IgD-negative memory B cell (primary cell): ENCODE data around the gene ZYX. TPM values are rescaled to one million over a fixed set of nuclear protein-coding genes. Genes with fewer than 3 reads are reported as not detected.

Experiments
- H3K27ac Mint-ChIP-seq, 3 donors: one replicate each; pipeline ENCODE4 v1.8.0; 2020 to 2022; ENCODE audit warnings: mild to moderate bottlenecking in 3 of 3, mixed read lengths in 3 of 3, moderate library complexity in 1 of 3
- H3K27me3 Mint-ChIP-seq: one replicate; pipeline ENCODE4 v1.8.0; 2021; ENCODE audit warnings: mixed read lengths
- H3K36me3 Mint-ChIP-seq: one replicate; pipeline ENCODE4 v1.8.0; 2020; ENCODE audit warnings: mild to moderate bottlenecking, mixed read lengths
- H3K4me1 Mint-ChIP-seq, 3 donors: one replicate each; pipeline ENCODE4 v1.8.0; 2020 to 2022; ENCODE audit warnings: mixed read lengths in 3 of 3, mild to moderate bottlenecking in 1 of 3
- H3K4me3 Mint-ChIP-seq, 4 donors: one replicate each; pipeline ENCODE4 v1.8.0; 2020 to 2022; ENCODE audit warnings: mild to moderate bottlenecking in 4 of 4, mixed read lengths in 4 of 4, moderate library complexity in 3 of 4
- H3K9me3 Mint-ChIP-seq, 3 donors: one replicate each; pipeline ENCODE4 v1.8.0; 2020 to 2021; ENCODE audit warnings: mixed read lengths in 3 of 3, mild to moderate bottlenecking in 1 of 3
- polyA plus RNA-seq: library from polyadenylated mRNA; unstranded; fragments of 300-500 nt; fragmentation: Illumina TruSeq; gene quantifications from one replicate; pipeline ENCODE4 v1.2.3, GENCODE V29; 2021

The ZYX gene
- polyA plus RNA-seq, 1 donor from 2014 or later = 51.3 TPM

DNA sequence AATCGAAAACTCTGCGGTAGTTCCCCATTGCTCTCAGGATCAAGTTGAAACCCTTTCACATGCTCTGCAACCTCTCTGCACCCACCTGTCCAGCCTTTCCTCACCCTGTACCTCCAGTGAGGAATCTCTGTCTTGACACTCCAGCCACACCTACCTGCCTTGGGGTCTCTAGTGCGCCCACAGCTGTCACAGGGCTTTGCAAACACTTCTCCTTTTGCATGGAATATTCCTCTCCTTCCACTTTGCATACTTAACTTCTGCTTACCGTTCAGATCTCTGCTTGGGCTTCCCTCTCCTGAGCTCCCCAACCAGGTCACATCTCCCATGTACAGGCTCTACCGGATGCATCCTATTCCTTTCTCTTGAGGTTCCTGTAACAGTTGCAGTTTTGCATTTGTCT, 6.6 kb upstream of the ZYX start:
- H3K4me1 Mint-ChIP-seq = peaks cover 31 to 47% (median 33%) of the 10 kb centered on the region in 3 donors
- H3K27ac Mint-ChIP-seq = peak overlapping the region in 1 of 3 donors; percentile 35
- no peaks in the 10 kb centered on the region for H3K9me3 Mint-ChIP-seq
- H3K36me3 Mint-ChIP-seq = no peaks in the 10 kb centered on the region
- peaks cover 4% of the 10 kb centered on the region for H3K27me3 Mint-ChIP-seq
- peak overlapping the region in 2 of 4 donors; percentile 63 to 70 for H3K4me3 Mint-ChIP-seq

- peaks cover 1% of the 10 kb centered on the region for H3K27me3 Mint-ChIP-seq
- peaks cover 38 to 51% (median 38%) of the 10 kb centered on the region in 3 donors for H3K4me1 Mint-ChIP-seq
- no peaks in the 10 kb centered on the region for H3K36me3 Mint-ChIP-seq
- no peaks in the 10 kb centered on the region for H3K9me3 Mint-ChIP-seq
- H3K4me3 Mint-ChIP-seq = peak overlapping the region in 2 of 4 donors; percentile 42 to 78
- H3K27ac Mint-ChIP-seq = peak overlapping the region; percentile 40 to 89 (median 84)
Measured at GRCh38 chr7:143375298-143376034, 5.7 kb upstream of the ZYX start.

- no peaks in the 10 kb centered on the region for H3K9me3 Mint-ChIP-seq
- H3K4me1 Mint-ChIP-seq = peaks cover 35 to 51% (median 38%) of the 10 kb centered on the region in 3 donors
- H3K27ac Mint-ChIP-seq = no peak overlapping the region
- H3K4me3 Mint-ChIP-seq = no peak overlapping the region
- peaks cover 1% of the 10 kb centered on the region for H3K27me3 Mint-ChIP-seq
- H3K36me3 Mint-ChIP-seq = no peaks in the 10 kb centered on the region
Measured at GRCh38 chr7:143376396-143376795, 4.7 kb upstream of the ZYX start.

GRCh38 chr7:143379611-143380259, 1.4 kb upstream of the ZYX start:
- H3K4me1 Mint-ChIP-seq = peaks cover 21 to 46% (median 24%) of the 10 kb centered on the region in 3 donors
- H3K27ac Mint-ChIP-seq = peak overlapping the region; percentile 92 to 96 (median 96)
- H3K27me3 Mint-ChIP-seq = no peaks in the 10 kb centered on the region
- no peaks in the 10 kb centered on the region for H3K36me3 Mint-ChIP-seq
- peak overlapping the region; percentile 88 to 97 (median 96) for H3K4me3 Mint-ChIP-seq
- H3K9me3 Mint-ChIP-seq = no peaks in the 10 kb centered on the region

- H3K27me3 Mint-ChIP-seq = no peaks in the 10 kb centered on the region
- H3K9me3 Mint-ChIP-seq = no peaks in the 10 kb centered on the region
- H3K4me3 Mint-ChIP-seq = peak overlapping the region; percentile 88 to 97 (median 96)
- H3K36me3 Mint-ChIP-seq = no peaks in the 10 kb centered on the region
- H3K27ac Mint-ChIP-seq = peak overlapping the region; percentile 92 to 96 (median 96)
- H3K4me1 Mint-ChIP-seq = peaks cover 16 to 41% (median 20%) of the 10 kb centered on the region in 3 donors
Measured at GRCh38 chr7:143380260-143380645, 892 bp upstream of the ZYX start.

DNA sequence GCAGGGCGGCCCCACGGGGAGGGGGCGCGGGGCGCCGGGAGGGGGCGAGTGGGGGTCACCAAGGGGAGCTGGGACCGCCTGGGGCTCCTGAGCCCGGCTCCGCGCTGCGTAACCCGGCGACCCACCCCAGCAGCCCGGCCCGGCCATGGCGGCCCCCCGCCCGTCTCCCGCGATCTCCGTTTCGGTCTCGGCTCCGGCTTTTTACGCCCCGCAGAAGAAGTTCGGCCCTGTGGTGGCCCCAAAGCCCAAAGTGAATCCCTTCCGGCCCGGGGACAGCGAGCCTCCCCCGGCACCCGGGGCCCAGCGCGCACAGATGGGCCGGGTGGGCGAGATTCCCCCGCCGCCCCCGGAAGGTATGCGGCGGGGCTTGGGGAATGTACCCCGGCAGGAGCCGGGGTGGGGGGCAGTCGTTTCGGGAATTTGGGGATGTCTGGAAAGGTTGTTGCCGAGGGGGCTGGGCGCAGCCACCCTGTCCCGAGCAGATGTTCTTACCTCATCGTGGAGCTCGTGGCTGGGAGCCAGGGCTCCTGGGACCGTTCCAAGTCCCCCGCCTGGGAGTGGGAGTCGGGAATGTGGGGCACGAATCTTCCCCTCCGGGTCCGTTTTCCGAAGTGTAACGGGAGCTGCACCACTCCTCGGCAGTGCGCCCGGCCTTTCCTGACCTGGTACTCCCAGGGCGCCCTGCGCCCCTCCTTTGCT, 431 bp downstream of the ZYX start:
- peak overlapping the region in 2 of 3 donors; percentile 35 to 50 for H3K27ac Mint-ChIP-seq
- H3K4me3 Mint-ChIP-seq = peak overlapping the region in 3 of 4 donors; percentile 63 to 86 (median 75)
- H3K27me3 Mint-ChIP-seq = no peaks in the 10 kb centered on the region
- H3K36me3 Mint-ChIP-seq = no peaks in the 10 kb centered on the region
- H3K9me3 Mint-ChIP-seq = no peaks in the 10 kb centered on the region
- peaks cover 8 to 30% (median 16%) of the 10 kb centered on the region in 3 donors for H3K4me1 Mint-ChIP-seq

- Mint-ChIP-seq H3K27me3 (no peaks in the 10 kb centered on the region), H3K9me3 (no peaks in the 10 kb centered on the region), H3K4me3 (peak overlapping the region in 3 of 4 donors; percentile 75 to 86 (median 79)), H3K27ac (peak overlapping the region in 2 of 3 donors; percentile 35 to 50), H3K4me1 (peaks cover 8 to 28% (median 16%) of the 10 kb centered on the region in 3 donors), H3K36me3 (no peaks in the 10 kb centered on the region)
Measured at GRCh38 chr7:143382126-143382790, 1.1 kb downstream of the ZYX start.

DNA sequence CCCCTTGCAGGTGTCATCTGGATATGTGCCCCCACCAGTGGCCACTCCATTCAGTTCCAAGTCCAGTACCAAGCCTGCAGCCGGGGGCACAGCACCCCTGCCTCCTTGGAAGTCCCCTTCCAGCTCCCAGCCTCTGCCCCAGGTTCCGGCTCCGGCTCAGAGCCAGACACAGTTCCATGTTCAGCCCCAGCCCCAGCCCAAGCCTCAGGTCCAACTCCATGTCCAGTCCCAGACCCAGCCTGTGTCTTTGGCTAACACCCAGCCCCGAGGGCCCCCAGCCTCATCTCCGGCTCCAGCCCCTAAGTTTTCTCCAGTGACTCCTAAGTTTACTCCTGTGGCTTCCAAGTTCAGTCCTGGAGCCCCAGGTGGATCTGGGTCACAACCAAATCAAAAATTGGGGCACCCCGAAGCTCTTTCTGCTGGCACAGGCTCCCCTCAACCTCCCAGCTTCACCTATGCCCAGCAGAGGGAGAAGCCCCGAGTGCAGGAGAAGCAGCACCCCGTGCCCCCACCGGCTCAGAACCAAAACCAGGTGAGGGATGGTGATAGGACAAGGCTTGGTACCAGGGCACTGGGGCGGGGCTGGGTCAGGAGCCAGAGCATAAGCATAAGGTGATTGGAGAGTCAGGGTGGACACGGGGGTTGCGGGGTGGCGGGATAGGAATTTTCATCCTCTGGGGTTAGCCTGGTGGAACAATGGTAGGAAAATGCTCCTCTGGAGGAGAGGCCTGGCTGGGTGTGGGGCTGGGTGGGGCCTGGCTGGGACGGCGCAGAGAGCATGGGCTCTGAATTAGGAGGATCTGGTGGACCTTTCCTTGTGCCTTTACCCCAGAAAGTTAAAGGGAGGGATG, 1.9 kb downstream of the ZYX start:
- Mint-ChIP-seq H3K4me3 (peak overlapping the region in 2 of 4 donors; percentile 63 to 86), H3K27me3 (no peaks in the 10 kb centered on the region), H3K36me3 (no peaks in the 10 kb centered on the region), H3K4me1 (peaks cover 8 to 27% (median 16%) of the 10 kb centered on the region in 3 donors), H3K9me3 (no peaks in the 10 kb centered on the region), H3K27ac (peak overlapping the region in 2 of 3 donors; percentile 35 to 50)

- Mint-ChIP-seq H3K27ac (no peak overlapping the region), H3K9me3 (no peaks in the 10 kb centered on the region), H3K36me3 (no peaks in the 10 kb centered on the region), H3K27me3 (no peaks in the 10 kb centered on the region), H3K4me3 (peak overlapping the region in 2 of 4 donors; percentile 2 to 63), H3K4me1 (peaks cover 8 to 24% (median 16%) of the 10 kb centered on the region in 3 donors)
Measured at GRCh38 chr7:143383642-143383957, 2.5 kb downstream of the ZYX start.

DNA sequence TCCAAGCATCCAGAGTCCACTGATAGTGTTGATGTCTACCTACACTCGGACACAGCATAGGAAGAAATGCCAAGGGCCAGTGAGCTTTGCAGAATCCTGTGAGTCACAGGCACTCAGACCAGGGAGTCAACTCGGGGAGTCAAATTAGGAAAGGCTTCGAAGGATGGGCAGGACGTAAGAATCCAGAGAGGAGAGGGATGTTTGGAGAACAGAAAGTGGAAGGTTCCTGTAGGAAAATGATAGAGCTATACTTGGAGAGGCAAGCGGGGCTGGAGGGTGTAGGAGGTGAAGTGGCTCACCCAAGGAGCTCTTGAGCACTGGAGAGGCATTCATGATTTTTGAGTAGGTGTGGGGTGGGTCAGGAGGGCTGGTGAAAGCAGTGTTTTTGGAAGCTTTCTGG, 3.0 kb downstream of the ZYX start:
- Mint-ChIP-seq H3K9me3 (no peaks in the 10 kb centered on the region), H3K27ac (no peak overlapping the region), H3K4me3 (no peak overlapping the region), H3K36me3 (no peaks in the 10 kb centered on the region), H3K4me1 (peaks cover 8 to 19% (median 11%) of the 10 kb centered on the region in 3 donors), H3K27me3 (no peaks in the 10 kb centered on the region)

GRCh38 chr7:143384661-143385631, 3.8 kb downstream of the ZYX start:
- peaks cover 1 to 12% (median 3%) of the 10 kb centered on the region in 3 donors for H3K4me1 Mint-ChIP-seq
- no peak overlapping the region for H3K4me3 Mint-ChIP-seq
- H3K36me3 Mint-ChIP-seq = no peaks in the 10 kb centered on the region
- H3K27ac Mint-ChIP-seq = no peak overlapping the region
- no peaks in the 10 kb centered on the region for H3K9me3 Mint-ChIP-seq
- no peaks in the 10 kb centered on the region for H3K27me3 Mint-ChIP-seq

DNA sequence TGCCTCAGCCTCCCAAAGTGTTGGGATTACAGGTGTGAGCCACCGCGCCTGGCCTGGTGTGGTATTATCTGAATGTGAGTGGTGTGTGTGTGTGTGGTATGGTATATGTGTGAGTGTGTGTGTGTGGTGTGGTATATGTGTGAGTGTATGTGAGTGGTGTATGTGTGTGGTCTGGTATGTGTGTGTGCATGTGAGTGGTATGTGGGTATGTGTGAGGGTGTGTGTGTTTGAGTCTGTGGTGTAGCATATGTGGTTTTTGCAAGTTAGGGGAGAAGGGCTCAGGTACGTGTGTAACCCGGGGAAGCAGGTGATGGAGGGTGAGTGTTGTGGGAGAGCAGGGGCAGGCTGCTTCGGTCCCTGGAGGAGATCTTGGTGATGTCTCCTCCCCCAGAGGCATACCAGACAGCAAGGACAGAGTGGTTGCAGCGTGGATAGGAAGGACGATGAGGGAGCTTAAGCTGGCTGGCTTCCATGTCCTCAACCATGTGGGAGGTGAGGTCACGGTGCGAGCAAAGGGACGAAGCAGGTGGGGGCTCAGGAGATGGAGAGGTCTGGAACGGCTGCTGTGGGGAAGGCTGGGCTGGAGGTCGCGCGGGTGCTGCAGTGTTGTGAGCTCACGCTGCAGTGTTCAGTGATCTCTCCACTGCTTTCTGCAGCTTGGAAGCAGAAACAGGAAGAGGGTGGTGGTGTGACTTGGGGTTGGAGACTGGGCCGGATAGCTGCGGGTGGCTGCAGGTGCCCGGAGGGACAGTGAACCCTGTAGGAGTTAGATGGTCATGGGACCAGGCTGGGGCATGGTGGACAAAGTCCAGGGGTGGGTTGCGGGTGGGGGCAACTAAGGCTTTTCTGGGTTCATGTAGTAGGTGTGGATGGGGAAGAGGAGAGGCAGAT, 5.0 kb downstream of the ZYX start:
- no peaks in the 10 kb centered on the region for H3K27me3 Mint-ChIP-seq
- H3K4me3 Mint-ChIP-seq = no peak overlapping the region
- no peaks in the 10 kb centered on the region for H3K9me3 Mint-ChIP-seq
- no peak overlapping the region for H3K27ac Mint-ChIP-seq
- H3K4me1 Mint-ChIP-seq = peaks cover 0 to 11% (median 0%) of the 10 kb centered on the region in 3 donors
- no peaks in the 10 kb centered on the region for H3K36me3 Mint-ChIP-seq
